ENCODE results near the gene FURIN.

- TF ChIP-seq CTCF (IDR thresholded peaks at IDR 0.05) (no peak), POLR2A (IDR thresholded peaks at IDR 0.05) (no peak)
Observed at GRCh38 chr15:90904746-90905145, 36.4 kb downstream of the FURIN start.

Data from uterus (tissue), 2 donors.